ENCODE data around the gene TMEM178B.

The TMEM178B gene

GRCh38 chr7:141198194-141198958 lies 124.5 kb downstream of the TMEM178B start:
- no peak for TF ChIP-seq POLR2A (IDR thresholded peaks at IDR 0.05; ENCODE audit: low read length)
- TF ChIP-seq GATA1 (IDR thresholded peaks at IDR 0.05; ENCODE audit: low read depth, low read length): no peak
- DNase-seq: no peak

DNA sequence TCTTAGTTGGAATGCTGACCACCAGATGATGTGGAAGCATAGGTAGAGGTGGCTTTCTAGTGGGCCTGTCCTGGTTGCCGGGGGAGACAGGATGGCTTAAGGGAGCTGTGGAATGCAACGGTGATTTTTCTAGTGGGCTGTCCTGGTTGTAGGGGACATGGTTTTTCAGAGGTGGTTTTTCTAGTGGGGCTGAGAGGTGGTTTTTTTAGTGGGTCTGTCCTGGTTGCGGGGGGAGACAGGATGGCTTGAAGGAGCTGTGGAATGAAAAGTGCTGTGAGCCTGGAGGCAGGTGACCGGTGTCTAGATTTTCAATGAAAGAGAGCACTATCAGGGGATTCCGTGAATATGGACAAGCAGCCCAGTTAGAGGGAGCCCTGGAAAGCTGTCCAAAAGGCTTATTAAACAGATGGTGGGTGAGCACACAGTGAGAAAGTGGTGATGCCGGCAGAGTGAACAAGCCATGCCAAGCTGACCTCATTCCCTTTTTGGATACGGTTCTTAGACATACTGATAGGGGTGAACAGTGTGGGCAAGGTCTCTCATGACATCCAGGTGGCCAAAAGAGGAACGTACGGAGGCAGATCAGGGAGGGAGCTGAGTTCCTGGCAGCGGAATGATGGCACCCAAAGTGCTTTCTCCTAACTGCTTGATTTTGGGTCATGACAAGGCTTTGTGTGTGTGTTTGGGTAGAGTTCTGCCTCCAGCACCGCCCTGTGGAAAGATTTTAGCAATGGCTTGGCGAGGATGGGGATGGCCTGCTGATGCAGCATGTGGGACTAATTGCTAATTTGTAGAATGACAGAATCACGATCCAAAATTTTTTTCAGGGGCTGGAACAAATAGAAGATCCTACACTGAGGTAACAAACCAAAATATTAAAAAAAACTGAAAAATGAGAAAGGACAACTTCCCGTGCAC lies 126.6 kb downstream of the TMEM178B start:
- no peak for DNase-seq
- TF ChIP-seq POLR2A (IDR thresholded peaks at IDR 0.05; ENCODE audit: low read length) (no peak), GATA1 (IDR thresholded peaks at IDR 0.05; ENCODE audit: low read depth, low read length) (no peak)

DNA sequence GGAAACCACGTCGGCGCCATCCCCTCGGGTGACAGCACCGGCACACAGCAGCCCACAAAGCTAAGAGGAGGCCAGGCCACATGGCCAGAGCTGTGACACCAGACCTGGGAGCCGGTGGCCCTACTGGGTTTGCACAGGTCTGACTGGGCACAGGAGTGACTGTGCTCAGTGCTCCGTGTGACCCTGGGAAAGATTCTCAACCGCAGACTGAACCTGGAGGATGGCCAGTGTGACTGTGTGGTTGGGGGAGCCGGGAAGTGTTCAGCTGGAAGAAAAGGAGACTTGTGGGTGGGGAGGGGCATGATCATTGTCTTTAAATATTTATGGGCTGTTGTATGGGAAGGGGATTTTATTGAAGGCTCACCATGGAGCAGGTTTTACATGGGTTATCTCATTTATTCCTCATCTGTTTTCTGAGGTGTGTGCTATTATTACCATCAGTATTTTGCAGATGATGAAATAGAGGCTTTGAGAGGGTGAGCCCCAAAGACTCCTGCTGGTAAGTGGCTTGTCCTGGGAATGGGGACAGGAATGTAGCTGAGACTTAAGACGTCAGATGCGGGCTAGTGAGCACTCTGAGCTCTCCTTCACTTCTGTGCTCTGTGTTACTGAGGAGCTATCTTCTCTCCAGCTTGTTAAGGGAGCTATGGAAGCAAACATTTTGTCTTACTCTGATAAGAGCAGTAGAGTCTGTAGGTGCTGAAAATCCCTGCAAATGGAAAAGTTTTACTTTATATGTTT lies 127.5 kb downstream of the TMEM178B start:
- no peak for DNase-seq
- TF ChIP-seq POLR2A (IDR thresholded peaks at IDR 0.05; ENCODE audit: low read length) (no peak), GATA1 (IDR thresholded peaks at IDR 0.05; ENCODE audit: low read depth, low read length) (no peak)

GRCh38 chr7:141202535-141202934 lies 128.7 kb downstream of the TMEM178B start:
- no peak for TF ChIP-seq POLR2A (IDR thresholded peaks at IDR 0.05; ENCODE audit: low read length)
- no peak for TF ChIP-seq GATA1 (IDR thresholded peaks at IDR 0.05; ENCODE audit: low read depth, low read length)
- DNase-seq: no peak

- TF ChIP-seq GATA1 (IDR thresholded peaks at IDR 0.05; ENCODE audit: low read depth, low read length): no peak
- TF ChIP-seq POLR2A (IDR thresholded peaks at IDR 0.05; ENCODE audit: low read length): no peak
- no peak for DNase-seq
Observed at GRCh38 chr7:141203177-141203576, 129.3 kb downstream of the TMEM178B start.

GRCh38 chr7:141203586-141203985 lies 129.7 kb downstream of the TMEM178B start:
- no peak for DNase-seq
- TF ChIP-seq POLR2A (IDR thresholded peaks at IDR 0.05; ENCODE audit: low read length) (no peak), GATA1 (IDR thresholded peaks at IDR 0.05; ENCODE audit: low read depth, low read length) (no peak)

GRCh38 chr7:141207661-141208060 lies 133.8 kb downstream of the TMEM178B start:
- DNase-seq: no peak
- TF ChIP-seq GATA1 (IDR thresholded peaks at IDR 0.05; ENCODE audit: low read depth, low read length) (no peak), POLR2A (IDR thresholded peaks at IDR 0.05; ENCODE audit: low read length) (no peak)

GRCh38 chr7:141208539-141208938 lies 134.7 kb downstream of the TMEM178B start:
- TF ChIP-seq GATA1 (IDR thresholded peaks at IDR 0.05; ENCODE audit: low read depth, low read length): no peak
- no peak for TF ChIP-seq POLR2A (IDR thresholded peaks at IDR 0.05; ENCODE audit: low read length)
- DNase-seq: no peak

DNA sequence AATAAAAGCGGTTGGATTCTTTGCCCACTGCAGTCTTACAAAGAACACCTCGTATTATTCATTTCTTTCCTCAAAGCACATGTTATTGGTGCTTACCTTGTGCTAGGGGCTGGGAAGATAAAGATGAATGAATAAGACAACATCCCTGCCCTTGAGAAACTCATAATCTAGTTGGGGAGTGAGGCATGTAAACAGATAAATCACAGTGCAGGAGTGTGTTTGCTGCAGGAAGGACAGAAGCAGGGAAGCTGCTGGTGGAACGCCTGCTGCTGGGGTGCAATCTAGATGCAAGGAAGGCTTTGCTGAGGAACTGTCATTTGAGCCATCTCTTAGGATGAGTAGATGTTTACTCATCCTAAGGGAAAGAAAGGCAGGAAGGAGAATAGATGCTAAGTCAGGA lies 135.6 kb downstream of the TMEM178B start:
- DNase-seq: no peak
- TF ChIP-seq GATA1 (IDR thresholded peaks at IDR 0.05; ENCODE audit: low read depth, low read length): no peak
- no peak for TF ChIP-seq POLR2A (IDR thresholded peaks at IDR 0.05; ENCODE audit: low read length)

- TF ChIP-seq GATA1 (IDR thresholded peaks at IDR 0.05; ENCODE audit: low read depth, low read length): no peak
- TF ChIP-seq POLR2A (IDR thresholded peaks at IDR 0.05; ENCODE audit: low read length): no peak
- DNase-seq: no peak
Observed at GRCh38 chr7:141210862-141211261, 137.0 kb downstream of the TMEM178B start.

GRCh38 chr7:141213226-141213625 lies 139.4 kb downstream of the TMEM178B start:
- no peak for DNase-seq
- no peak for TF ChIP-seq POLR2A (IDR thresholded peaks at IDR 0.05; ENCODE audit: low read length)
- TF ChIP-seq GATA1 (IDR thresholded peaks at IDR 0.05; ENCODE audit: low read depth, low read length): no peak

GRCh38 chr7:141217938-141218337 lies 144.1 kb downstream of the TMEM178B start:
- DNase-seq: no peak
- no peak for TF ChIP-seq POLR2A (IDR thresholded peaks at IDR 0.05; ENCODE audit: low read length)
- TF ChIP-seq GATA1 (IDR thresholded peaks at IDR 0.05; ENCODE audit: low read depth, low read length): no peak

- no peak for DNase-seq
- no peak for TF ChIP-seq GATA1 (IDR thresholded peaks at IDR 0.05; ENCODE audit: low read depth, low read length)
- TF ChIP-seq POLR2A (IDR thresholded peaks at IDR 0.05; ENCODE audit: low read length): no peak
Observed at GRCh38 chr7:141218941-141219340, 145.1 kb downstream of the TMEM178B start.
